NCI-H2081 (cell line): ENCODE results near the gene OR4E1.
"Not testable (repeated sequence)": the region's sequence is repeated elsewhere in the genome, so short reads cannot be mapped to it uniquely, and the experiment has no call there.

Source experiments
- DNase-seq, 2 experiments: peaks; one replicate each; lab custom pipeline; 2025; lab: John Stamatoyannopoulos, UW

The OR4E1 gene, protein sequence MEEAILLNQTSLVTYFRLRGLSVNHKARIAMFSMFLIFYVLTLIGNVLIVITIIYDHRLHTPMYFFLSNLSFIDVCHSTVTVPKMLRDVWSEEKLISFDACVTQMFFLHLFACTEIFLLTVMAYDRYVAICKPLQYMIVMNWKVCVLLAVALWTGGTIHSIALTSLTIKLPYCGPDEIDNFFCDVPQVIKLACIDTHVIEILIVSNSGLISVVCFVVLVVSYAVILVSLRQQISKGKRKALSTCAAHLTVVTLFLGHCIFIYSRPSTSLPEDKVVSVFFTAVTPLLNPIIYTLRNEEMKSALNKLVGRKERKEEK

DNA sequence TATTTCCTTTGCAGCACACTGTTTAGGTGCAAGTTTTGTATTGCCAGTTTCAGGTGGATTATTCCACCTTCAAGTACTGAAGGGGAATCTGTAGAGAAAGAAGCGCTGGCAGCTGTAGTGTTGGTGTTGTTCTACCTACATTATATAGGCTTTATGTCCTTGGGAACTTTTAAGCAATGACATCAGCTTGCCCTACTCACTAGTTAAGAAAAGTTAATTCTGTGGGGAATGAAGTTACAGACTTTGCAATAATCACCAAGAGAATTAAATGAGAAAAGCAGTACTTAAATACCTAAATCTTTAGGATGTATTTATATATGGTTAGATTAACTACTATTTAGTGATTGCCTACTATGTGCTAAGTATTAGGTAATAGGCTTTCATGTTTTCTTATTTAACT lies at the start of gene OR4E1:
OR4E1 (minus strand) TSS at position 101 of the 400 bp plus-strand sequence. CDS start 2,883 bp downstream, outside the sequence.
- no peak for DNase-seq

DNA sequence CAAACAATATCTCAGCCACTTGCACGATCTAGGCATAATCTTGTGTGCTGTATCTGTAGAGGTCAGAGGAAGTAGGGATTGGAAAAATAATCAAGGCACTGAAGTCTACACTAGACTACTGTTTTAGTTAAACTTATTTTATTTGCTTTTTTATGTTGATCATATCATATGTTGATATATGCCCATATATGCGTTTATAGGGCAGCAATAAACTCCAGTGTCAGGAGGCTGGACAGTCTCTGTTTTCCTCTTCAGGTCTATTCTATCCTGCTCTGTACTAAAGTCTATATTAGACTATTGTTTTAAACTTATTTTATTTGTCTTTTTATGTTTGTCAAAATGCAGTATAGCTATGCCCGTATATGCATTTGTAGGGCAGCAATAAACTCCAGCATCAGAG lies 47.9 kb upstream of the OR4E1 start:
- no peak for DNase-seq

DNA sequence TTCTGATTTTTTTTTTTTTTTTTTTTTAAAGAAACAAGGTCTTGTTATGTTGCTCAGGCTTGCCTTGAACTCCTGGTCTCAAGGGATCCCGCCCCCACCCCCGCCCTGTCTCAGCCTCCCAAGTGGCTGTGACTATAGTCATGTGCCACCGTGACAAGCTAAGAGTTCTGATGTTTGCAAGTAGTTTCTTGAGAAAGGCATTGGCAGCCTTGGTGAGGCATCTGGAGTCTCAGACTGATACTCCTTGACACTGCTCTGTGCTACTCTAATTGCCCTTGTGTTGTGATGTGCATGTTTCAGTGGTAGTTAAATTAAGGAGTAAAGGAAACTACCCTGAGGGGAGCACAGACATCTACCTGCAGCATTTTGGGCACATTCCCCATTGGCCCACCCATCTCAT lies 46.2 kb upstream of the OR4E1 start:
- DNase-seq = no peak

DNA sequence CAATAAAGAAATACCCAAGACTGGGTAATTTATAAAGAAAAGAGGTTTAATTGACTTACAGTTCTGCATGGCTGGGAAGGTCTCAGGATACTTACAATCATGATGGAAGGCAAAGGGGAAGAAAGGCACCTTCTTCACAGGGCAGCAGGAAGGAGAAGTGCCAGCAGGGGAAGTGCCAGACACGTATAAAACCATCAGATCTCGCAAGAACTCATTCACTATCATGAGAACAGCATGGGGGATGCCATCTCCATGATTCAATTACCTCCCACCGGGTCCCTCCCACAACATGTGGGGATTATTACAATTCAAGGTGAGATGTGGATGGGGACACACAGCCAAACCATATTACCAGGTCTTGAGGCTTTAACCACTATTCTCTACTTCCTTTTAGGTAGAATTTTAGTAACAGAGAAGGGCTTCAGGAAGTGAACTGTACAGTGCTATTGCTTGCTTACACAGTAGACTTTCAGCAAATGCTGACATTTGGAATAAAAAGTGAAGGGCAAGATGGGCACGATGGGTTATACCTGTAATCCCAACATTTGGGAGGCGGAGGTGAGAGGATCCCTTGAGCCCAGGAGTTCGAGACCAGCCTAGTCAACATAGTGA lies 40.8 kb upstream of the OR4E1 start:
- no peak for DNase-seq

DNA sequence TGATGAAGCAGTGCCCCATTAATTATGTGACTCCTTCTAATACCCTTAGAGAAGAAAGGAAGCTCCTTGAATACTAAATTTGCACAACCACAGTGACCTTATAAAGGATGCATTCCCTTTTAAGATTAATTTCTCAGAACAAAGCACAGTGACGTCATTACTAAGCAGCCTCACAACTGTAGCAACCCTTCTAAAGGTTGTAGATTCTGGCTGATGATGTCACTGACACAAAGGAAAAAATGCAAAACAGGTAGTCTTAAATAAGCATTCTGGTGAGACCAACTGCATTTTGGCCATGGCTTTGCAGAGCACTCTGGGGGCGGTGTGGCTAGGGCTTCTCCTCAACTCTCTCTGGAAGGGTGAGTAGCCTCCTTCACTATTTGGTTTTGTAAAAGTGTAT lies 38.4 kb upstream of the OR4E1 start:
- DNase-seq = no peak

DNA sequence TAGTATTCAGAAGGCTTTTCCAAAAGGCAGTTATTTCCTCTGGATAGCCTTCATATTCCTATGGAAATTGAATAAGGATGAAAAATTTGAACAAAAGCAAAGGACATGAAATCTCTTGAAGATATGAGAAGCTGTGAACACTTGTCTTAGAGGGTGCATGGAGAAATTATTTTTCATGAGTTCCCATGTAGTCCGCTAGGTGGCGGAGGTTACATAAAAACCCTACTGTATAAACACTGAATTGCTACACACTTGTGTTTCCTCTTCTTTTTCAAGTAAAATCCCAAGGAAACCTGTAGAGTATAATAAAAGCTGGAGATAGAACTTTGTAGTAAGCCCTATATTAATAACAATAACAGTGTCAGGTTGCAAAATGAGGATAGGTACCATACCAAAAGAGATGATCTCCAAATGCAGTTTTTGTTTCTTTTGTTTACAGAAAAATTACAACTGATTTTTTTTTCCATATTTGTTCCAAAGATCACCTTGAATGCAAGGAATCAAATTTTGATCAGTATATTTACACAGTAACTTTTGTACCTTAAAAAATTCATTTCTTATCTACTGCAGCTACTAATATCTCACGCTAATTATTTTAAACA lies 37.8 kb upstream of the OR4E1 start:
- peak; percentile 12 to 28 for DNase-seq

DNA sequence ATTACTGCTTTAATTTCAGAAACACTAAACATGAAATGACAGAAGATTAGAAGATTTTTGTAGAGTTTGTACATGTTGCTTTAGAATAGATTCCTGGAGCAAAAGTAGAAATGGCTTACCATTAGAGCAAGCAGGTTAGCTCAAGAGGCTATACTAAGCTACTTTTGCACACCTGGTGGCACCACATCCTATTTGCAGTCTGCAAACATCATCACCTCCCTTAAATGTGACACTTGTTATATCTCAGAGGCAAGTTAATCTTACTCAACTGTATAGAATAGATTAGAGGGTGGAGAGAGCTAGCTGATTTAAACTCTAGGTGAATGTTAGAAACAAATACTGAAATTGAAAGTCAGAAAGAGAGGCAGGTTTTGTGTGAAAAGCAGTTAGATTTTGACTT lies 30.7 kb upstream of the OR4E1 start:
- no peak for DNase-seq

DNA sequence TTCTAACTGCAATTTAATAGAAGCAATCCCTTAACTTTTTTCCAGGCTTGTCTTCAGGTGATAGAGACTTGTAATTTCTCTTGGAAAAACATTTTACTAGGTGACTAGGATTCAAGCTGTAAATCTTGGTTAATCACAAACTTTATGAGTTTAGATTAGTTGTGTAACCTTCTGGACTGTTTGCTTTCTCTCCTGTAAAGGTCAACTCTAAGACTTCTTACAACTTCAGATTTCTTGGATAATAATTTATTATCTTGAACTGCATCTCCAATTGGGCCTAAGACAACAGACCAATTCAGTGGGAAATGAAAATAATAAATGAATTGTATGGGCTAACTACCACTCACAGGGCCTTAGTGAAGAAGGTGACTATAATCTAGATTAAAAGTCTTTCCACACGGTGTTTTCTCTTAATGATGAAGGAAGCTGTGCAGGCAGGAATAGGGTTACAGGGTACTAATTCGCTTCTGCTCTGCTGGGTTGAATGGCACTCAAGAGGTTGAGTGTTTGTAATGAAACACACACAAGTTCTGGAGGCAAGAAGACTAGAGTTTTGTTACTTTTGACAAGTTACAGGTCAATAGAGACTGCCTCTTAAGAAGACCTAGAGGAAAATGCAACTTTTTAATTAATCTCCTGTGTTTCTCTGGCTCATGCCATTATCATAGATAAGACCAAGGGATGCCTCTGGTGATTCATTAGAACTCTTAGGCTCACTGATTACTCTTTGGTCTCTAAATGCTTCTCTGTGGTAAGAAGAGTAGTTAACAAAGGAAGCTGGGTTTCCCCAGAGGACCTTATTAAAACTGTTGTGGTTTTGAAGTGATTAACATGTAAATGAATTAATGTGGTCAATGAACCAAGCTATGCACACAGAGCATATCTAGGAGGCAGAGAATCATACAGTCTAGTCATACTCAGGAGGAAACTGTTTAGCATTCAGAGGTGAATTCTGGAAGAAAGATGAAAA lies 30.0 kb upstream of the OR4E1 start:
- DNase-seq = no peak

DNA sequence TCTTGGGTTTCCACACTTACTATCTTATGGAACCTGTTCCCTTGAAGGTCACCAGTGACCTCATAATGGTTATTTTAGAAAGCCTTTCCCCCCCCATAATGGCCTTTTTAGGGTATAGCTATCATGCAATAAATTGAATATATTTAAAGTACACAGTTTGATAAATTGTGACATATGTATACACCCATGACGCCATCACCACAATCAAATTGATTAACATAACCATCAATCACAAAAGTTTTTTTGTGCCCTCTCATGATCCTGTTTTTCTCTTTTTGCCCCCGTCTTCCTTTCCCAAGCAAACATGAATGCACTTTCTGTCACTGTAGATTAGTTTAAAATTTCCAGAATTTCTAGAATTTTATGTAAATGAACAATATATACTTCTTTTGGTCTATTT lies 28.7 kb upstream of the OR4E1 start:
- no peak for DNase-seq

DNA sequence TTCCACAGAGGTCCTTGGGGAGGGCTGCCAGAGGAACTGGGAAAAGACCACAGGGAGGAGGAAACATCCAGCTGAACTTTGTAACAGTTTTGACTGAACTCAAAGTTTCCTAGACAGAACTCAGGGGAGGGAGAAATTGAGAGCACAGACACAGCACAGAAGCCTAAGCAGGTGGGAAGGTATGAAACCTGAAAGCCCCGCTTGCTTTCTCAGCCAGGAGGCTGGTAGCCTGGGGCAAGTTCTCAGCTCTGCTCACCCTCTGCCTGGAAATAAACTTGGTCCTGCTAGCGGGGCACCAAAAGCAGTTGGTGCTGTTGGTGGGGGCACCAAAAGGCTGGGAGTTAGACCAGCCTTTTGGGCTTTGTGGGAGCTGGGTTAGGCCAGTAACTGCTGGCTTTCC lies 25.9 kb upstream of the OR4E1 start:
- no peak for DNase-seq

DNA sequence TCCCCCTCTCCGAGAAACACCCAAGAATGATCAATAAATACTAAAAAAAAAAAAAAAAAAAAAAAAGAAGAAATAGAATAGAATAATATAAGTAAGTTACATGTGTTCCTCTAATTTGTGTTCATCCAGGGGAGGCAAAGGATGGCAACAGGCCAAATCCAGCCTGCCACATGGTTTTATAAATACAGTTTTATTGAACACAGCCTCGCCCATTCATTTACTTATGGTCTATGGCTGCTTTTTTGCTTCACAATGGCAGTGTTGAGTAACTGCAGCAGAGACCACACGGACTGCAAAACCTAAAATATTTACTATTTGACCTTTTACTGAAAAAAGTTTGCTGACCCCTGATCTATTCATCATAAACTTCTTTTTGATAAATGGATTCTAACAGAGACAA lies 24.9 kb upstream of the OR4E1 start:
- not testable (repeated sequence) for DNase-seq

DNA sequence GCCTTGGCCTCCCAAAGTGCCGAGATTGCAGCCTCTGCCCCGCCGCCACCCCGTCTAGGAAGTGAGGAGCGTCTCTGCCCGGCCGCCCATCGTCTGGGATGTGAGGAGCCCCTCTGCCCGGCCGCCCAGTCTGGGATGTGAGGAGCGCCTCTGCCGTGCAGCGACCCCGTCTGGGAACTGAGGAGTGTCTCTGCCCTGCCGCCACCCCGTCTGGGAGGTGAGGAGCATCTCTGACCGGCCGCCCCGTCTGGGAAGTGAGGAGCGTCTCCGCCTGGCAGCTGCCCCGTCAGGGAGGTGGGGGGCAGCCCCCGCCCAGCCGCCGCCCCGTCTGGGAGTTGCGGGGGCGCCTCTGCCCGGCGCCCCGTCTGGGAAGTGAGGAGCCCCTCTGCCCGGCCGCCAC lies 24.0 kb upstream of the OR4E1 start:
- DNase-seq = not testable (repeated sequence)

DNA sequence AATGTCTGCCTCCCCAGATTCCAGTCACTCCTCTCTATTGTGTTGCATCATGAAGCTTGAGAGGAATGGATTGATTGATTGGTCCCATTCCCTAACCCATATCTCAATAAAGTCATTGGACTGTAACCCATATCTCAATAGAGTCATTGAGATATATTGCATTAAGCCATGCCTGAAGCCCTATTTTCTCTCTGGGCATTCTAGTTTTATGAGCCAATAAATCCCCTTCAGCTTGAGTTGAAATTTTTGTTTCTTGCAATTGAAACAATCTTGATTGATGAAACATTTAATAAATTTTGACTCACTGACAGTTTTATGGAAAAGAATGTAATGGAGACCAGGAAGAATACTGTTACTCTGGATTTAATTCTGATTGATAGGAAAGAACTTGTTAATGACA lies 20.8 kb upstream of the OR4E1 start:
- DNase-seq = no peak

DNA sequence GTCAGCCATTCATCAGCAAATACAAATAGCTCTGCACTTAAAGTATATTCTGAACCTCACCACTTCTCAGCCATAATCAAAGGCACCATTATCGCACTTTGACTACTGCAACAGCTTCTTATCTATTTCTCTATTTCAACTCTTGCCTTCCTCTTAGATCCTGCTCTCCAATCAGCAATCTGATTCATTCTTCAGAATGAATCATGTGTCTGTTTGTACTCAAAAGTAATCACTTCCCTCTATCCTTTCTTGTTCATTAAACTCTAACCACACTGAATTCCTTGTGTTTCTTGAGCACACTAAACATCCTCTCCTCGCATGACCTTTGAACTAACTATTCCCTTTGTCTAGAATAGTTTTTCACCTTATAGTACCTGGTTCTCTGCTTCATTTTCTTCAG lies 12.8 kb upstream of the OR4E1 start:
- no peak for DNase-seq

DNA sequence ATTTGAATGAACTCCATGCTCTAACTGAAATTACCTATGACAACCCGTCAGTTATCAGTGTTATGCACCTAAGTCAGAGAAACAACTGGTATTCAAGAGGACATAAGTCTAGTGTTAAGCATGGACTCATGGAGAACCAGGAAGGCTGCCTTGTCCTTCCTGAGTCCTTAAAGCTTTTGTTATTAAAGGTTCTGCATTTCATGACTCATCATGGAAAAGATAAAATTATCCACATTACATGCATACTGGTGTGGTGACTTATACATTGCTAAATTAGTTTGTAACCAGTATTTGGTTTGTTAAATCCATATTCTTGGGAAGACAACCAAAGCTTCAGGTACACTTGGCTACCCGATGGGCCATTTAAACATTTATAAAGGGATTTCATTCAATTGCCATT lies 6.5 kb upstream of the OR4E1 start:
- no peak for DNase-seq

DNA sequence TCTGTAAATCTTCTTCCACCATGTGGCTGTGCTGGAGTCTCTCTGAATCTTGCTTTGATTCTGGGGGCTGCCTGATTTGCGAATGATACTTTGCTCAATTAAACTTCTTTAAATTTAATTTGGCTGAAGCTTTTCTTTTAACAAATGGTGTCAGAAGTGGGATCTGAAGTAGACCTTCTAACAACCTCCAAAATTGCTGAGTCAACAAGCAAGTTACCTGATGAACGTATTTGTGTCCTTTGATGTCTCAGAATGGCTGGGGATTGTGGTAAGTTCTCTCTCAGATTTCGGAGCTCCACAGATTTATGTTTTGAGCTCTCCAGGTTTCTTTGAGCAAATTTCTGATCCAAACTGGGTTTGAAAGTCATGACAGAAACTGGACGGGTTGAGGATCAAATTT lies 1.9 kb upstream of the OR4E1 start:
- DNase-seq = no peak

DNA sequence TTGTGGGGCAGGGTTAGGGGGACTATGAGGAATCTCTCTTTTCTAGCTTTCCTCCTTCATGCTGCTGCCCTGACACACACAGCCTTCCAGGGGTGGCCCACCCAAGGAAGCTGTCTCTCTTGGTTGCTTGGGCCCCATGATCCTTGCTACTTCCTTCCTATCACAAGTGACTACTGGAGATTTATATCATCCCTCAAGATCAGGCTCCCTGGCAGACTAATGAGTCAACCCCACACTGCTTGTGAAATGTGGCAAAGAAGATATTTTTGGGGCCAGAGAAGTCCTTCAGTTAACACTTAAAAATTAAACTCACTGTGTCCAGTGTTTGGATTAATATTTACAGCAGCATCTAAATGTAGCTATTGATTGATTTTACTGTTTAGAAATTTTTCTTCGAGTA lies 1.5 kb downstream of the OR4E1 start:
- DNase-seq = no peak

DNA sequence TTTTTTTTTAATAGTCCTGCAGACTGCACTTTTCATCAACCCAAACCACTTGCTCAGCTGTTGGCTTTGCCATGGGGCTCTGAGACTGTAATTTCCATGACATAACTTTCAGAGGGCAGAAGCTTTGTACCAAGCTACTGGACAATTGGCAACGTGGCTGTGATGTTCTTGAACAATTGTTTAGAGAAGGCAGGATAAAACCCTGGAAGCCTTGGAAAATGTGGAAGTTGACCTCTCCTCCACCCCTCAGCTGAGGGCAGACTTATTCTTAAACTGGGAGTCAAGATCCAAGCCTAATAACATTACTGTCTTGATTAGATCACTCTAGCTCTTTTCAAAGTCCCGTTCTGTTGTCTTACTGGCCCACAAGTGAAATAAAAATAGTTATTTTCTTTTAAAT lies 2.2 kb downstream of the OR4E1 start:
- DNase-seq = no peak

DNA sequence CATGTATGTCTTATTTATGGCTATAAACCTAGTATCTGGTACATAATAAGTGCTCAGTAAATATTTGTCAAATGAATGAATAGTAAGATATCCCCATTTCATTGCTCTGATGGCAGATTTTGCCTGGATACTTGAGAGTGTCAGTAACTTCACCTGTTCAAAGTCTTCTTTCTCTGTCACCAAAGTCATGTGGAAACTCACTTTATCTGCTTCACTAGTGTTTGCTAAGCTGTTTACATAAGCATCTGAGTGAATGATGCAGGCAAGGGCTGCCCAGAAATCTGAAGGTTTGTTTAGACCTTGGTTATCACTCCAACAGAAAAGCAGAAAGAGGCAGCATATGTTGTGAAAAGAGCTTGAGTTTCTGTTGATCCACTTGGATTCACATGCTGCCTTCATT lies 4.3 kb downstream of the OR4E1 start:
- DNase-seq = no peak

DNA sequence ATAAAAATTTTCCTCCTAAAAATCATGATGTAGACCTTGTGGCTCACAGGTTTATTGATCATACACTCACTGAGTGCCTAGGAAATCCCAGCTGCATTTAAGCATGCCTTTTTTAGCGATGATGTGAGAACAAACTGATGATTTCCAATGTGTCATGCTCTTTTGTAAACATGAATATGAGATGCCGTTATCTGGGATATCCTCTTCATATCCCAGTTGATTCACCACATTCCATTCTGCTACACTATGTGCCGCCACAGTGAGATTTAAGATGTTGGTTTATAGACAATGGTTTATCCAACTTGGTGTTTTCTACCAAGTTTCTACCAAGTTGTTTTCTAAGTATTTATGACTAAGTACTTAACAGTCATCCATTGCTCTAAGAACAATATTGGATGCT lies 5.2 kb downstream of the OR4E1 start:
- DNase-seq = no peak

DNA sequence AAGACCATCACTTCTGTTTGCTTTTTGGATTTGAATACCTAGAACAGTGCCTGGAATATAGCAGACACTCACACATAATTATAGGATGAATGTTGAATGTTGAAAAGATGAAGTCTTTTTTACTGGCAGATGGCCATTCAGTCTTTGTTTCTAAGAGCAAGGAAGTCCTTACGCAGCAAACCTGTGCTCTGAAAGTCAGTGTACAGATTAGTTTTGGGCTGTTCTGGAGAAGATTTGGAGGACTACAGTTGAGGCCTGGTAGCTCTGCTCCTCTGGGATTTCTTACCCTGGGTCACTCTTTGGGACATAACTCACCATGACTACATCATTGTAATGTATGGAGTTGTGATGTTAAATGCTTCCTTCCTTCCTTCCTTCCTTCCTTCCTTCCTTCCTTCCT lies 16.6 kb downstream of the OR4E1 start:
- no peak for DNase-seq

DNA sequence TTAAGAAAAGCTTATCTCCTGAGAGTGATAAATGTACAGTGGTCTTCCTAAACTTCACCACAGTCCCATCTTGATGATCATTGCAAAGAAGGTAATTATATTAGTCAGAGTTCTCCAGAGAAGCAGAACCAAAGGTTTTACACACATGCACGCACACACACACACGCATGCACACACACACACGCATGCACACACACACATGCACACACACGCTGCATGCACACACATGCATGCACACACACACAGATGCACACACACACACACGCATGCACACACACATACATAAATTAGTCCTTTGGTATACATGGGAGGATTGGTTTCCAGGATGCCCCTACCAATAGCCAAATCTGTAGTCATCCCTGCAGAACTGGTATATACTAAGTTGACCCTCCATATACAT lies 19.4 kb downstream of the OR4E1 start:
- no peak for DNase-seq
